GF-D8 (cell line): ENCODE data around the gene TRPV4.

Source experiments
- DNase-seq: peaks from one replicate; lab custom pipeline; 2025; lab: John Stamatoyannopoulos, UW

The TRPV4 gene

DNA sequence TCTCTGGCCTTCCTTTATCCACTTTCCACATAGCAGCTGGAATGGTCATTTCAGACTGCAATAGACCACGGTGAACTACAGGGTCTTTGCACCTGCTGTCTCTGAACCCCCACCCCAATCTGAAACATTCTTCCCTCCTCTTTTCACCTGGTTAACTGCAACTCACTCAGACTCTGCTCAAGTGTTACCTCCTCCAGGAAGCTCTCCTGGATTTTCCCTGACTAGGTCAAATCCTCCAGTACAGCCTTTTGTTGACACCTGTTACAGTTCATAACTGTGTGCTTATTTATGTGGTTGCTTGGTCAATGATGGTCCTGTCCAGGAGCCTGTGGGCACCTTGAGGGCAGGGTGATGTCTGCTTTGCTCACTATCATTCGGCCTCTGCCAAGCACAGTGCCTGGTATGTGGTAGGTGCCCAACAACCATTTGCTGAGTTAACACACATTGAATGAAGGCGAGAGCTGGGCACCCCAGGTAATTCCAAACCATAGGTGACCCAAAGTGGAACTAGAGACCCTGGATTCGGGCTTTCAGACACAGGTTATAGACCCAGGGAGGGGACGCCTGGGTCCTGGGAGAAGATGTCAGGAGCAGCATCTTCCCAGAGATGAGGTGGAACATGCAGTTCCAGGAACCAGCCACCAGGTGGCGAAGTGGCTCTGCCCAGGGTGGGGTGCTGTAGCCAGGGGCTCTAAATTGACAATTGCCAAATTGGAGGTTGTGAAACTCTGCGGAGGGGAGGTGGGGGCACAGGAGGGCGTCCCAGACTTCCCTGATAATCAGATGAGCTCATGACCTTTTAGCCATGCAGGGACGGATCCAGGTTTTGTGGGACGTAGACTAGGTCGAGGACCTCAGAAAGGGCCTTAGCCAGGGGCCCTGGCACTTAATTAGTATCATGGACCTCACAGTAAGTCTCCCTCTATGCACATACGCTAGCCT is 28.1 kb downstream of the TRPV4 start:
- no peak for DNase-seq

- no peak for DNase-seq
Measured at GRCh38 chr12:109803678-109804077, 29.5 kb downstream of the TRPV4 start.

- no peak for DNase-seq
Measured at GRCh38 chr12:109802828-109803227, 30.4 kb downstream of the TRPV4 start.

DNA sequence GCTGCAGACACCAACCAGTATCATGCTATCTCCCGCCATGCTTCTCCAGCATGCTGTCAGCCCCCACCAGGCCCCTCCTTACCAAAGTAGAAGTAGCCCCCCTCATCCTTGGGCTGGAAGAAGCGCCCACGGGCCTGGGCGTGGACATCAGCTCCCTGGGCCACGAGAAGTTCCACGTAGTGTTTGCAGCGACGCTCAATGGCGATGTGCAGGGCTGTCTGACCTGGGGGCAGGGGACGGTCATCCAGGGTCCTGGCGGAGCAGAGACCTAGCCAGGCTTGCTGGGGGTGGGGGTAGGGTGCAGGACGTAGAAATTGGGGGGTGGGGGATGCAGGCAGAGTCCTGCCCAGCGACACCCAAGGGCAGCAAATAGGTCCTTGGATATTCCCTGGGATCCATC is 32.7 kb downstream of the TRPV4 start:
- DNase-seq, result no peak

DNA sequence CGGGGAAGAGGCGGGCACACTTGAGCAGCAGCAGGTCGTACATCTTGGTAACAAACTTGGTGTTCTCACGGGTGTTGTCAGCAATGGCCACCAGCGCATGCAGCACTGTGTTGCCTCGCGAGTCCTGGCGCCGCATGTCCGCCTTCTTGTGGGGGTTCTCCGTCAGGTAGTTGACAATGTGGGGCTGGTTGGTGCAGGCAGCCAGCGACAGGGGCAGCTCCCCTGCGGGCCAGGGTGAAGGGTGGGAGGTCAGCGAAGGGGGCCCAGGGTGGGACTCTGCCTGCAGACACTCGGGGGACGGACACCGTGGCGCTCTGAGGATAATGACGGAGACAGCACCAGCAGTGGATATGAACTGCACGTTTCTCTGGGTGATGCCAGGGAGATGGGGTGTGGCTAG is 34.5 kb downstream of the TRPV4 start:
- DNase-seq, result no peak

- no peak for DNase-seq
Measured at GRCh38 chr12:109797905-109798669, 35.1 kb downstream of the TRPV4 start.

- DNase-seq, result no peak
Measured at GRCh38 chr12:109796057-109796456, 37.1 kb downstream of the TRPV4 start.

DNA sequence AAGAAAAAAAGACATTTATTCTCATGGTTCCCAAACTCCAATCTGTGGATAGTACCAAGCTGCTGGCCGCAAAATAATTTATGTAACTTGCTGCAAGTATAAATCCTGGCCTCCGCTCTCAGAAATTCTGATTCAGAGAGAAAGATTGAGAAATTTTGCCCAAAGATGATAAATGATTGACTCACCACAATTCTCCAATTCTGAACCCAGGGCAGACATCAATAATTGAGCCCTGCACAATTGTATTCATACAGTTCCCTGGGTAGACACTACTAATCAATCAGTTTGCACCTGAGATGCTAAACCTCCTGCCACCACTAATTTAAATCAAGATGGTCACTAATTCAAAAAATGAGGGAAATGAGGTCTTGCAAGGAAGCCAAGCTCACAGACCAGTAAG is 38.2 kb downstream of the TRPV4 start:
- no peak for DNase-seq

DNA sequence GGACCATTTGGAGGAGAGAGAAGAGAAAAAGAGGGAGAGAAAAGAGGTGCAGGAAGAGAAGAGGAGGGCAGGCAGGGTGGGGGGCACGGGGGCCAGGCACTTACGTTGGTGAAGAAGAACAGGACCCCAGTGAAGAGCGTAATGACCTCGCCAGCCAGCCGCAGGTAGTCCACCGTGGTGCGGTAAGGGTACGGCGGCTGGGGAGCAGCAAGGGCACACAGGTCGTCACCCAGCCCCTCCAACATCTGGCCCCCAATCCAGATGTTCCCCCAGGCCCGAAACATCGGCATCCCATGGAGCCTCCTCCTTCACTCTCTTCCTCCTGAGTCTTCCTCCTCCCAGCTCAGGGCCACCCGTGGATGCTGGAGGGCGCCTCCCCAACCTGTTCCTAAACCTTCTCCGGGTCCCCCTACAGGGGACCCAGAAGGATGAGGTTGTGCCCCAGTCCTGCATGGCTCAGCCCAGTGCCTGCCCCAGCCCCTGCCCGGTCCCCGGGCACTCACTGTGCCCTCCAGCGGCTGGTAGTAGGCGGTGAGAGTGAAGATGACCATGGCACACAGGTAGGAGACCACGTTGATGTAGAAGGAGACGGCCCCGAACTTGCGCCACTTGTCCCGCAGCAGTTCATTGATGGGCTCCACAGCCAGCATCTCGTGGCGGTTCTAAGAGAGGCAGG is 39.2 kb downstream of the TRPV4 start:
- no peak for DNase-seq

DNA sequence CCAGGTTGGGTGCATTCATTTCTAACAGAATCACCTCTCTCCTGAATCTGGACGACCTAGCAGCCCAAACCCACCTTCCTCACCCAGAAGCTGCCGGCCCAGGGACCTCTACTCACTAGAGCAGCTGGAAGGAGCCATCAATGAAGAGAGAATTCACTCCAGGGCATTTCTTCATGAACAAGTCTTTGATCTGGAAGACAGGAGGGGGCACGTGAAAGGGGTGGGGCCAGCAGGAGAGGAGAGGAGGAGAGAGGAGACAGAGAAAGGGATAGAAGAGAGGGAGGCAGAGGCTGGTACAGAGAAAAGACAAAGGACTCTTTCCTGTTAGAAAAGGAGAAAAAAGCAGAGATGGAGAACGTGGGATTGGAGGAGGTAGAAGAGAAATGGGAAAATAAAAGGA is 39.8 kb downstream of the TRPV4 start:
- no peak for DNase-seq

GRCh38 chr12:109792992-109793391 is 40.2 kb downstream of the TRPV4 start:
- DNase-seq, result no peak

- DNase-seq, result no peak
Measured at GRCh38 chr12:109789526-109790048, 43.6 kb downstream of the TRPV4 start.

- DNase-seq, result no peak
Measured at GRCh38 chr12:109786799-109787198, 46.4 kb downstream of the TRPV4 start.

DNA sequence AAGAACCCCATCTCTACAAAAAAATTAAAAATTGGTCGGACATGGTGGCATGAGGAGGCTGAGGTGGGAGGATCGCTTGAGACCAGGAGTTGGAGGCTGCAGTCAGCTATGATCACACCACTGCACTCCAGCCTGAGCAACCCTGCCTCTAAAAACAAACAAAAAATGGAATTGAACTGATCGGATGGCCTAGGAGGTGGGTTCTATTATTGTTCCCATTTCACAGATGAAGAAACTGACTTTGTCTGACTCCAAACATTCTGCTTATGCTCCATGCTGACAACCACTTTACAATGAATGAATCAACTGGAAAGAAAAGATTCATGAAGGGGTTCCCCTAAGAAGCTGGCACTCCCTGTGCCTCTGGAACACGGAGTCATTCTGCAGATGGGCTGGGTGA is 47.3 kb downstream of the TRPV4 start:
- DNase-seq, result no peak

DNA sequence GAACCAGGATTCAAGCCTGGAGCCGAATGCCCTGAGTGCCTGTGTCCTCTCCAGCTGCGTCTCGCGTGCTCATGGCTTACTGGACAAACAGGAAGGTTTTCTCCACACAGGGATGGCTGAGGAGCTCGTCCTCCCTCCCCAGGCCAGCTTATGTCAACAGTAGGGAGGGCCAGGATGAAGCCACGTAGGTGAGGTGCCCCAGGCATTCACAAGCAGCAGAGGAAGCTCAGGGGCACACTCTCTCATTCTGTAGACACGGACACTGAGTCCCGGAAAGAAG is 49.3 kb downstream of the TRPV4 start:
- no peak for DNase-seq

DNA sequence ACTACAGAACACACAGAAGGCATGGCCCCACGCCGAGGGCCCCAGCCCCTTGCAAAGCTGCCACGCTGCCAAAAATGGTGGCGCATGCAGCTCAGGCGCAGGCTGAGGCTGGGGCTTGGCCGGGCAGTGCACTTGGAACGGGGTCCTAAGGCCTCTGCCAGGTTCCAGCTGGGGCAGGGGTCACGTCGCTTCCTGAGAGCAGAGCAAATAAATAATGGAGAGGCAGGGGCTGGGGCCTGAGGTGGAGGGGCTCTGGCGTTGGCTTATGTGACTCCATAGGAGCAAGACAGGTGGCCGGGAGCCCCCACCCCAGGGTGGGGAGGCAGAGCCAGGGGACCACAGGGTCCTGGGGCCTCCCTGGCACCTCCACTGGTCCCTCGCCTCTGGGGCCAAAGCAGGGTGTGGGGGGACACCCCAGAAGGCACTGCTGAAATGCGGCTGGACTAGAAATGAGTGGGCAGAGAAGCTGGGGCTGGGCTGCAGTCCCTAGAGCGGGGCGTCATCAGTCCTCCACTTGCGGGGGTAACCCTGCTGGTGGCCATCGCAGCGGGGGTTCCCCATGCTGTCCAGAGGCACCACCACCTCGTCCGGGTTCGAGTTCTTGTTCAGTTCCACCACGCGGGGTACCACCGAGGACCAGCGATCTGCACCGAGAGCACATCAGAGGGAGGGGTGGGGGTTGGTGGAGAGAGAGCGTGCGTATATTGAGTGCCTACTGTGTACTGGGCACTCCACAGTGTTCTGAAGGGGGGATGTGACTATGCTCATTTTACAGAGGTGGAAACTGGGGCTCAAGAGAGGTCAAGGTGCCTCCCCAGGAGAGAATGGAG is 49.8 kb downstream of the TRPV4 start:
- no peak for DNase-seq

DNA sequence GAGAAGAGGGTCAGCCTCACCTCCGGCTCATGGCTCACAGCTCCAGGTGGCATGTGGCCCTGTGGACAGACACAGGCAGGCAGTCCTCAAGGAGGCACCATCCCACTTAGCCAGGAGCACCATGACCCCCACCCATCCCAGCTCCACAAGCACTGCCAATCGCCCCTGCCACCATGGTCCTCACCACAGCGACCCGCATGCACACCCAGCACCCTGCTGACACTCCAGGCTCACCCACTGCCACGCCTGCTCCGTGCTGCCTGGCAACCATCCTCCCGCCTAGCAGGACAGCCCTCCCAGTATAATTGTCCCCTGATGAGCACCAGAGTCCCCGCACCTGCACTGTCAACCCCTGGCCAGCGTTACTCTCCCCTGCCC is 50.9 kb downstream of the TRPV4 start:
- DNase-seq, result no peak

GRCh38 chr12:109781668-109782325 is 51.4 kb downstream of the TRPV4 start:
- no peak for DNase-seq

DNA sequence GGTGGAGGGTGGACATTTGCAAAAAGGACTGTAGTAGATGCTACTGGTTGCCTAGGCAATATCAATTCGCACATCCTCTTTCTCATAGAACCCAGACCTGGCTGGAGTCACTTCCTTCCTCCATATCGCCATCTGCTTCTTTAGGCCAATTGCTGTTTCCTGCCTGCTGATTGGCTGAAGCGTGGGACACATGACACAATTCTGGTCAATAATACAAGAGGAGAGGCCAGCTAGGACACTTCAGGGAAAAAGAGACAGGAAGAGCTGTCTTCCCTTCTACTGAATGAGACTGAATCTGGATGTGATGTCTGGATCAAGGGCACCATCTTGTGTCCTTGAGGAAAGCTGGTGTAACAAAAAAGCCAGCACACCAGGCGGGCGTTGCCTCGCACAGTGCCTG is 53.8 kb downstream of the TRPV4 start:
- no peak for DNase-seq

DNA sequence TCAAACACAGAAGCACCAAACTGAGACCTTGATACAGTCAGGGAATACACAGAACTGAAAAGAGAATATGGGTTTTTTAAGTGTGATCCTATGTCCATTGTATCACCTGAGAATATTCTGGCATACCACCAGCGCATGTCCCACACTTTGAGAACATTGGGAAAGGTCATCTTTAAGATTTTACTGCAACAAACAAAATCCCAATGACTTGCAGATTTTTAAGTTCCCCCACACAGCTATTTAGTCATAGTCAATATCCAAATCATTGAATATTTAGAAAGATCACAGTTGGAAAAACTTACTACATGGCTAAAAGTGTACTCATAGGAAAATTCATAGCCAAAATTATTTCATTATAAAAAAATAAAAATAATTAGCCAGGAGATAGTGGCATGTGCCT is 54.5 kb downstream of the TRPV4 start:
- no peak for DNase-seq

DNA sequence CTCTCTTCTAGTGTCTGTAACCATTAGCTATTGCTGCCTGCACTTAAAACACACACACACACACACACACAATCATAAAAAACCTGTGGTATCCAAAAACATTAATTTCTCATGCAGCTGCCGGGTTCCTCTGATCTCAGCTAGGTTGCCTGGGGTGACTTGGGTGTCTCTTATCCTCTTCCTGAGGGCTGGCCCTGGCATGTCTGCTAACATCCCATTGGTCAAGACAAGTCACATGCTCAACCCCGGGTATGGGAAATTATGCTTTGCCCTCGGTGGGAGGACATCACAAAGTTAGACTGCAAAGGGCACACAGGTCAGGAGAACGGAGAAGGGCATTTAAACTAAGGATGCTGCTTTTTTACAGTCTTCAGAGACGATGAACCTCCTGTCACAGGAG is 55.7 kb downstream of the TRPV4 start:
- no peak for DNase-seq
